SK-N-SH (cell line): ENCODE measurements around the gene HELT. TPM values are rescaled to one million over a fixed set of nuclear protein-coding genes. Genes with fewer than 3 reads are reported as not detected.
"Not testable (repeated sequence)": the region's sequence is repeated elsewhere in the genome, so short reads cannot be mapped to it uniquely, and the experiment has no call there.

ENCODE experiments used
- CTCF ChIA-PET: fragments of 300-600, 350-600 bp; formaldehyde crosslinking; extraction: SDS; loops from one replicate; lab custom pipeline; 2021; lab: Yijun Ruan, JAX
- POLR2A ChIA-PET: fragments of 350-600 bp; sonication (Branson Sonifier 250); formaldehyde crosslinking; extraction: SDS; loops from one replicate; lab custom pipeline; 2020; ENCODE audit warnings: antibody characterized with exemption, inconsistent platforms; lab: Yijun Ruan, JAX
- DNase-seq: peaks from one replicate; pipeline ENCODE4 v3.0.0; 2012
- H2AFZ ChIP-seq: fragments of 200-600 bp; sonication (generic); 2 replicates; pipeline ENCODE4 v1.8.1; 2016; ENCODE audit warnings: antibody characterized with exemption, mild to moderate bottlenecking, low read depth
- H3F3A ChIP-seq: fragments of 200-600 bp; sonication (generic); replicated peaks from 2 replicates; pipeline ENCODE3; 2016; ENCODE audit warnings: antibody characterized with exemption, mild to moderate bottlenecking; ENCODE audit not compliant: insufficient read depth
- H3K27ac ChIP-seq, 2 experiments: fragments of 200-500 bp in 1 of 2; fragments of 200-600 bp in 1 of 2; sonication (Bioruptor generic) in 1 of 2; sonication (generic), shearing (Covaris generic) in 1 of 2; 2 replicates each; pipeline versions ENCODE4 v1.5.1 to v1.6.1; 2014 to 2016; ENCODE audit warnings: low read depth in 2 of 2, inconsistent platforms in 1 of 2, low read length in 1 of 2, mild to moderate bottlenecking in 1 of 2, mixed read lengths in 1 of 2
- H3K27me3 ChIP-seq: fragments of 200-600 bp; sonication (generic), shearing (Covaris generic); 2 replicates; pipeline ENCODE4 v1.6.1; 2016; ENCODE audit warnings: mixed run types; ENCODE audit not compliant: insufficient read depth
- H3K36me3 ChIP-seq, 2 experiments: fragments of 200-500 bp in 1 of 2; fragments of 200-600 bp in 1 of 2; sonication (Bioruptor generic) in 1 of 2; sonication (generic) in 1 of 2; replicated peaks in 1 of 2; 2 replicates each; pipeline versions ENCODE3 to v1.5.1; 2014 to 2016; ENCODE audit warnings: low read length in 1 of 2, mild to moderate bottlenecking in 1 of 2; ENCODE audit not compliant: insufficient read depth in 2 of 2, control insufficient read depth in 1 of 2
- H3K4me1 ChIP-seq, 2 experiments: fragments of 200-500 bp in 1 of 2; fragments of 200-600 bp in 1 of 2; sonication (Bioruptor generic) in 1 of 2; sonication (generic), shearing (Covaris generic) in 1 of 2; 2 replicates each; pipeline versions ENCODE4 v1.5.1 to v1.6.1; 2014 to 2016; ENCODE audit warnings: low read depth in 1 of 2, low read length in 1 of 2, mixed run types in 1 of 2; ENCODE audit not compliant: insufficient read depth in 2 of 2, control insufficient read depth in 1 of 2
- H3K4me2 ChIP-seq: fragments of 200-600 bp; sonication (generic), shearing (Covaris generic); 2 replicates; pipeline ENCODE4 v1.6.1; 2017; ENCODE audit warnings: mixed run types
- H3K4me3 ChIP-seq, 2 experiments: fragments of 200-500 bp in 1 of 2; fragments of 200-600 bp in 1 of 2; sonication (Bioruptor generic) in 1 of 2; sonication (generic), shearing (Covaris generic) in 1 of 2; 2 replicates each; pipeline versions ENCODE4 v1.5.1 to v1.8.1; 2014 to 2016; ENCODE audit warnings: low read depth in 2 of 2, inconsistent platforms in 1 of 2, low read length in 1 of 2, mild to moderate bottlenecking in 1 of 2, mixed read lengths in 1 of 2, moderate library complexity in 1 of 2
- H3K79me2 ChIP-seq: fragments of 200-600 bp; sonication (generic); 2 replicates; pipeline ENCODE4 v1.8.1; 2017; ENCODE audit warnings: mild to moderate bottlenecking; ENCODE audit not compliant: insufficient read depth
- H3K9ac ChIP-seq: fragments of 200-600 bp; sonication (generic); 2 replicates; pipeline ENCODE4 v1.6.1; 2017; ENCODE audit warnings: mixed run types
- H3K9me2 ChIP-seq: fragments of 200-600 bp; sonication (generic); 2 replicates; pipeline ENCODE4 v1.6.1; 2017; ENCODE audit warnings: mixed run types
- H3K9me3 ChIP-seq: fragments of 200-600 bp; sonication (generic); 2 replicates; pipeline ENCODE4 v1.6.1; 2017; ENCODE audit warnings: mixed run types, mild to moderate bottlenecking, moderate library complexity
- H4K20me1 ChIP-seq: fragments of 200-600 bp; sonication (generic); 2 replicates; pipeline ENCODE4 v1.6.1; 2017; ENCODE audit warnings: mild to moderate bottlenecking, mixed run types; ENCODE audit not compliant: insufficient read depth
- FOXJ3 ChIP-seq: sonication (generic); formaldehyde crosslinking; IDR thresholded peaks from 2 replicates; pipeline ENCODE4 v1.5.1; 2020; ENCODE audit warnings: mild to moderate bottlenecking, missing genetic modification reagents
- GABPA ChIP-seq: IDR thresholded peaks from 2 replicates; pipeline ENCODE4 v1.4.0; 2012; ENCODE audit warnings: low read depth, mild to moderate bottlenecking
- MEF2A ChIP-seq: IDR thresholded peaks from 2 replicates; pipeline ENCODE4 v1.4.0; 2012; ENCODE audit warnings: low read depth, borderline replicate concordance
- POLR2AphosphoS5 ChIP-seq: IDR thresholded peaks from 2 replicates; pipeline ENCODE4 v1.6.1; 2012; ENCODE audit warnings: low read depth, low read length
- RFX5 ChIP-seq: IDR thresholded peaks from 2 replicates; pipeline ENCODE4 v1.6.1; 2012; ENCODE audit warnings: mild to moderate bottlenecking, improper control_type of control experiment, low read length
- RXRA ChIP-seq: IDR thresholded peaks from 2 replicates; pipeline ENCODE4 v1.4.0; 2012; ENCODE audit warnings: low read depth, mild to moderate bottlenecking, borderline replicate concordance
- SIN3A ChIP-seq: IDR thresholded peaks from 2 replicates; pipeline ENCODE4 v1.6.1; 2012; ENCODE audit warnings: low read depth, mild to moderate bottlenecking, low read length, moderate library complexity, borderline replicate concordance
- TAF1 ChIP-seq: IDR thresholded peaks from 2 replicates; pipeline ENCODE4 v1.6.1; 2012; ENCODE audit warnings: low read depth, mild to moderate bottlenecking, low read length, moderate library complexity, borderline replicate concordance
- YY1 ChIP-seq: IDR thresholded peaks from 2 replicates; pipeline ENCODE4 v1.4.0; 2012; ENCODE audit warnings: low read depth, mild to moderate bottlenecking
- WGBS: methylation state at CpG from one replicate; pipeline ENCODE4 v1.1.6; 2017; ENCODE audit warnings: low lambda C conversion rate; 5-methylcytosine and 5-hydroxymethylcytosine counted together
- polyA plus RNA-seq, 3 experiments: library from polyadenylated mRNA; depleted of rRNA; stranded (reverse); fragments of >200 nt; gene quantifications; 2 replicates each; pipeline ENCODE4 v1.2.3, GENCODE V29; 2012
- TF ChIP-seq, protein P1 (sequence below): fragments of 150-350 bp; IDR thresholded peaks from 2 replicates; pipeline ENCODE4 v1.6.1; 2016; ENCODE audit warnings: mild to moderate bottlenecking, low read depth, low read length
- TF ChIP-seq, protein P2 (sequence below): IDR thresholded peaks from 2 replicates; pipeline ENCODE4; 2012
- TF ChIP-seq, protein P3 (sequence below): fragments of 150-350 bp; IDR thresholded peaks from 2 replicates; pipeline ENCODE4 v1.6.1; 2017; ENCODE audit warnings: antibody characterized with exemption, low read length, low read depth, borderline replicate concordance

The HELT gene
- polyA plus RNA-seq, 1 of the 3 experiments (the other 2 are of a cell fraction), result not detected

DNA sequence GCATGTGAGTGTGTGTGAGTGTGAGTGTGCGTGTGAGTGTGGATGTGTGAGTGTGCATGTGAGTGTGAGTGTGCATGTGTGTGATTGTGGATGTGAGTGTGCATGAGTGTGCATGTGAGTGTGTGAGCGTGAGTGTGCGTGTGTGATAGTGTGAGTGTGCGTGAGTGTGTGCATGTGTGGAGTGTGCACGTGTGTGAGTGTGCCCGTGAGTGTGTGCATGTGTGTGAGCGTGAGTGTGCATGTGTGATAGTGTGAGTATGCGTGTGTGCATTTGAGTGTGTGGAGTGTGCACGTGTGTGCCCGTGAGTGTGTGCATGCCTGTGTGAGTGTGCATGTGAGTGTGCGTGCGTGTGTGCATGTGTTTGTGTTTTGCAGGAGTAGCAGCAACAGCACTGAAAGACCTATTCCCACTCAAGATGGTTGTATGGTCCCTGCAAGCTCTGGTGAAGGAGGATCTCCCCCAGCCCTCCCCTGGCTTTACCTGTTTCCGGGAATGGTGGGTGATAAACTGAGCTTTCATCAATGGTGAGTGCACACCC, 30.7 kb upstream of the HELT start (continued):
- TF ChIP-seq, protein P1, sequence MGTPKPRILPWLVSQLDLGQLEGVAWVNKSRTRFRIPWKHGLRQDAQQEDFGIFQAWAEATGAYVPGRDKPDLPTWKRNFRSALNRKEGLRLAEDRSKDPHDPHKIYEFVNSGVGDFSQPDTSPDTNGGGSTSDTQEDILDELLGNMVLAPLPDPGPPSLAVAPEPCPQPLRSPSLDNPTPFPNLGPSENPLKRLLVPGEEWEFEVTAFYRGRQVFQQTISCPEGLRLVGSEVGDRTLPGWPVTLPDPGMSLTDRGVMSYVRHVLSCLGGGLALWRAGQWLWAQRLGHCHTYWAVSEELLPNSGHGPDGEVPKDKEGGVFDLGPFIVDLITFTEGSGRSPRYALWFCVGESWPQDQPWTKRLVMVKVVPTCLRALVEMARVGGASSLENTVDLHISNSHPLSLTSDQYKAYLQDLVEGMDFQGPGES, result no peak
- no peak for TF ChIP-seq TAF1
- no peak for TF ChIP-seq FOXJ3 (CRISPR knock-in tag)

DNA sequence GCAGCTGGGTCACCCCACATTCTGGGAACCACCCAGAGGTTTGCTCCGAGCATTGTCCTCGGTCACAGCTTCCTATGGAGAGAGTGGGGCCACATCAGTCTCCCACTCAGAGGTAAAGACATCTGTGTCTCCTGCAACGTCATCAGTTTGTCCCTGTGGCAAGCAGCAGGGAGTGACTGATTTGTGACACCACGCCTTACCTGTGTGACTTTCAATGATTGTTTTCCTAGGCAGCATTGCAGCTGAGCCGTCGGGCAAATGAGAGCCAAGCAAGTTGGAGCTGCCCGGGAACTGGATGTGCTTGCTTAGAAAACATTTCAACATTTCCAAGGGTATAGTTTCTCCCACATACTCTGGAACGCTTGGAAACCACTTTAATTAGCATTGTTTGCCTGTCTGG, 29.7 kb upstream of the HELT start:
- Histone ChIP-seq H3K4me2 (no peak overlapping the region), H3K4me1 (peaks cover 0 to 2% of the 10 kb centered on the region in 2 experiments; a peak in 1 of 4 replicates), H3K36me3 (no peaks in the 10 kb centered on the region)
- TF ChIP-seq, protein P2, sequence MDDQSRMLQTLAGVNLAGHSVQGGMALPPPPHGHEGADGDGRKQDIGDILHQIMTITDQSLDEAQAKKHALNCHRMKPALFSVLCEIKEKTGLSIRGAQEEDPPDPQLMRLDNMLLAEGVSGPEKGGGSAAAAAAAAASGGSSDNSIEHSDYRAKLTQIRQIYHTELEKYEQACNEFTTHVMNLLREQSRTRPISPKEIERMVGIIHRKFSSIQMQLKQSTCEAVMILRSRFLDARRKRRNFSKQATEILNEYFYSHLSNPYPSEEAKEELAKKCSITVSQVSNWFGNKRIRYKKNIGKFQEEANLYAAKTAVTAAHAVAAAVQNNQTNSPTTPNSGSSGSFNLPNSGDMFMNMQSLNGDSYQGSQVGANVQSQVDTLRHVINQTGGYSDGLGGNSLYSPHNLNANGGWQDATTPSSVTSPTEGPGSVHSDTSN, result no peak
- TF ChIP-seq POLR2AphosphoS5, result no peak
- TF ChIP-seq SIN3A, result no peak
- no peak for TF ChIP-seq RXRA
- TF ChIP-seq, protein P1, result no peak
- no peak for TF ChIP-seq YY1
- TF ChIP-seq, protein P3, sequence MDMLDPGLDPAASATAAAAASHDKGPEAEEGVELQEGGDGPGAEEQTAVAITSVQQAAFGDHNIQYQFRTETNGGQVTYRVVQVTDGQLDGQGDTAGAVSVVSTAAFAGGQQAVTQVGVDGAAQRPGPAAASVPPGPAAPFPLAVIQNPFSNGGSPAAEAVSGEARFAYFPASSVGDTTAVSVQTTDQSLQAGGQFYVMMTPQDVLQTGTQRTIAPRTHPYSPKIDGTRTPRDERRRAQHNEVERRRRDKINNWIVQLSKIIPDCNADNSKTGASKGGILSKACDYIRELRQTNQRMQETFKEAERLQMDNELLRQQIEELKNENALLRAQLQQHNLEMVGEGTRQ, result no peak
- TF ChIP-seq RFX5, result no peak
- no peak for TF ChIP-seq MEF2A
- TF ChIP-seq GABPA, result no peak
- TF ChIP-seq, all 33 proteins: peak for 0
- no peak overlapping the region for H2AFZ ChIP-seq
- H3K9me2 ChIP-seq, result no peaks in the 10 kb centered on the region
- peaks cover 1% of the 10 kb centered on the region; the same call in 1 of the 2 replicates for H3K27me3 ChIP-seq
- 57% methylated on average over 5 of the region's 8 CpGs for WGBS
- H3K79me2 ChIP-seq, result no peaks in the 10 kb centered on the region
- H3K27ac ChIP-seq, result no peak overlapping the region
- no peaks in the 10 kb centered on the region for H4K20me1 ChIP-seq
- H3F3A ChIP-seq, result no peaks in the 10 kb centered on the region
- DNase-seq, result no peak
- H3K9ac ChIP-seq, result no peak overlapping the region
- H3K9me3 ChIP-seq, result no peaks in the 10 kb centered on the region
- ChIA-PET CTCF (interaction anchor here (0.9 to 3.0 kb wide), 2 partner anchors 19 to 243 kb away, joined by 4 to 12 read pairs; no protein-coding TSS in a partner anchor), POLR2A (no interaction called here)
- H3K4me3 ChIP-seq, result no peak overlapping the region

DNA sequence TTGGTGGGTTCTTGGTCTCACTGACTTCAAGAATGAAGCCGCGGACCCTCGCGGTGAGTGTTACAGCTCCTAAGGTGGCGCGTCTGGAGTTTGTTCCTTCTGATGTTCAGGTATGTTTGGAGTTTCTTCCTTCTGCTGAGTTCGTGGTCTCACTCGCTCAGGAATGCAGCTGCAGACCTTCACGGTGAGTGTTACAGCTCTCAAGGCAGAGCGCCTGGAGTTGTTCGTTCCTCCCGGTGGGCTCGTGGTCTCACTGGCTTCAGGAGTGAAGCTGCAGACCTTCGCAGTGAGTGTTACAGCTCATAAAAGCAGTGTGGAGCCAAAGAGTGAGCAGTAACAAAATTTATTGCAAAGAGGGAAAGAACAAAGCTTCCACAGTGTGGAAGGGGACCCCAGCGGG, 29.0 kb upstream of the HELT start:
- 83% methylated on average over 11 of the region's 15 CpGs for WGBS
- POLR2A ChIA-PET, H3K9me3 ChIP-seq, H3K4me1 ChIP-seq, H3K9me2 ChIP-seq, H3K27ac ChIP-seq, H2AFZ ChIP-seq, H4K20me1 ChIP-seq, H3K27me3 ChIP-seq, H3K4me2 ChIP-seq, H3K36me3 ChIP-seq, H3K79me2 ChIP-seq, DNase-seq, H3F3A ChIP-seq, H3K9ac ChIP-seq, H3K4me3 ChIP-seq: not testable (repeated sequence)
- CTCF ChIA-PET, result interaction anchor here (3.0 kb wide), 1 partner anchor 244 kb away, joined by 12 read pairs; no protein-coding TSS in a partner anchor

DNA sequence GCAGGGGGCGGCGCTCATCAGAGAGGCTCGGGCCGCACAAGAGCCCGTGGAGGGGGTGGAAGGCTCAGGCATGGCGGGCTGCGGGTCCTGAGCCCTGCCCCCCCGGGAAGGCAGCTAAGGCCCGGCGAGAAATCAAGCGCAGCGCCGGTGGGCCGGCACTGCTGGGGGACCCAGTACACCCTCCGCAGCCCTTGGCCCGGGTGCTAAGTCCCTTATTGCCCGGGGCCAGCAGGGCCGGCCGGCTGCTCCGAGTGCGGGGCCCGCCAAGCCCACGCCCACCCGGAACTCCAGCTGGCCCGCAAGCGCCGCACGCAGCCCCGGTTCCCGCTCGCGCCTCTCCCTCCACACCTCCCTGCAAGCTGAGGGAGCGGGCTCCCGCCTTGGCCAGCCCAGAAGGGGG, 28.2 kb upstream of the HELT start:
- H3F3A ChIP-seq, H2AFZ ChIP-seq, H3K9me2 ChIP-seq, H3K36me3 ChIP-seq, H3K9me3 ChIP-seq, CTCF ChIA-PET, H3K79me2 ChIP-seq, H3K27ac ChIP-seq, POLR2A ChIA-PET, DNase-seq, H4K20me1 ChIP-seq, H3K4me2 ChIP-seq, H3K4me3 ChIP-seq, H3K9ac ChIP-seq, H3K4me1 ChIP-seq: not testable (repeated sequence)
- no CpG with 5 or more reads among the region's 34 CpGs for WGBS
- peaks cover 10% of the 10 kb centered on the region; the same call in 1 of the 2 replicates for H3K27me3 ChIP-seq
